Small intestine (tissue), 7 donors: Measurements from ENCODE around the gene DNAJC4. TPM values are rescaled to one million over a fixed set of nuclear protein-coding genes. Genes with fewer than 3 reads are reported as not detected.

Experiments
- DNase-seq, 2 donors: peaks; one replicate each; pipeline versions ENCODE4 v3.0.0 to v3.0.0-alpha.2; 2013
- FAIRE-seq: peaks from 2 replicates; lab custom pipeline; 2012; peaks lifted over from hg19 to GRCh38; lab: Jason Lieb, UNC
- H3K27ac ChIP-seq, 3 donors: one replicate each; pipeline ENCODE4 v1.5.1; 2013; ENCODE audit warnings: low read length in 2 of 3, mild to moderate bottlenecking in 2 of 3, control low read depth in 1 of 3, inconsistent platforms in 1 of 3, low read depth in 1 of 3, moderate library complexity in 1 of 3
- H3K27me3 ChIP-seq, 3 donors: one replicate each; pipeline ENCODE4 v1.6.1; 2013; ENCODE audit warnings: low read length in 3 of 3, inconsistent platforms in 1 of 3; ENCODE audit not compliant: control insufficient read depth in 3 of 3, insufficient read depth in 3 of 3
- H3K36me3 ChIP-seq, 3 donors: one replicate each; pipeline ENCODE4 v1.6.1; 2013; ENCODE audit warnings: low read length in 3 of 3, inconsistent platforms in 1 of 3, low read depth in 1 of 3, mild to moderate bottlenecking in 1 of 3, moderate library complexity in 1 of 3; ENCODE audit not compliant: control insufficient read depth in 3 of 3, insufficient read depth in 2 of 3
- H3K4me1 ChIP-seq, 3 donors: one replicate each; pipeline ENCODE4 v1.6.1; 2013; ENCODE audit warnings: low read length in 2 of 3, inconsistent platforms in 1 of 3, low read depth in 1 of 3, mild to moderate bottlenecking in 1 of 3, moderate library complexity in 1 of 3; ENCODE audit not compliant: control insufficient read depth in 3 of 3, insufficient read depth in 2 of 3
- H3K4me3 ChIP-seq, 3 donors: one replicate each; pipeline ENCODE4 v1.5.1; 2013; ENCODE audit warnings: low read length in 3 of 3, control low read depth in 1 of 3, inconsistent platforms in 1 of 3, low read depth in 1 of 3, mild to moderate bottlenecking in 1 of 3, moderate library complexity in 1 of 3
- H3K9me3 ChIP-seq, 2 donors: one replicate each; pipeline ENCODE4 v1.6.1; 2013; ENCODE audit warnings: low read depth in 1 of 2, low read length in 1 of 2; ENCODE audit not compliant: control insufficient read depth in 2 of 2, insufficient read depth in 1 of 2
- WGBS, 3 donors: extraction: QIAGEN DNeasy Blood & Tissue Kit; methylation state at CpG; one replicate each; pipeline ENCODE4 v1.1.7; 2013; 5-methylcytosine and 5-hydroxymethylcytosine counted together
- polyA plus RNA-seq, 4 donors: library from polyadenylated mRNA; stranded (reverse) in 3 of 4; unstranded in 1 of 4; fragments of 200-250 nt in 3 of 4; fragments of 120-200 nt in 1 of 4; gene quantifications; one replicate each; pipeline versions ENCODE4 v1.2.1 to v1.2.3, GENCODE V29; 2013
- donor health status: healthy with polysubstance abuse.
- donor health status: control.
- donor health status: control.
- donor health status: Bipolar disorder and iron deficiency.
- donor health status: healthy.

Gene DNAJC4
- polyA plus RNA-seq, 4 donors, result 50.6 to 164 (median 93.6) TPM

GRCh38 chr11:64229744-64230170 is 591 bp upstream of the DNAJC4 start:
- FAIRE-seq, result no peak
- DNase-seq, result peak in 1 of 2 donors; percentile 57
- Histone ChIP-seq H3K27ac (peak overlapping the region; percentile 58 to 97 (median 86)), H3K36me3 (peaks cover 0 to 10% (median 0%) of the 10 kb centered on the region in 3 donors), H3K4me3 (peak overlapping the region; percentile 51 to 81 (median 73)), H3K9me3 (no peaks in the 10 kb centered on the region), H3K4me1 (peaks cover 0 to 50% (median 3%) of the 10 kb centered on the region in 3 donors), H3K27me3 (no peaks in the 10 kb centered on the region)
- WGBS, 3 donors, result 25 to 33% (median 29%) methylated on average over 13 of the region's 13 CpGs

- H3K4me3 ChIP-seq, result peak overlapping the region; percentile 73 to 81 (median 78)
- H3K27ac ChIP-seq, result peak overlapping the region; percentile 83 to 97 (median 86)
- peaks cover 0 to 53% (median 2%) of the 10 kb centered on the region in 3 donors for H3K4me1 ChIP-seq
- 5 to 7% (median 6%) methylated on average over 8 of the region's 8 CpGs for WGBS, 3 donors
- H3K27me3 ChIP-seq, result no peaks in the 10 kb centered on the region
- peaks cover 0 to 17% (median 0%) of the 10 kb centered on the region in 3 donors for H3K36me3 ChIP-seq
- H3K9me3 ChIP-seq, result no peaks in the 10 kb centered on the region
- FAIRE-seq, result no peak
- DNase-seq, result no peak
Observed at GRCh38 chr11:64230985-64231365, 627 bp downstream of the DNAJC4 start.

GRCh38 chr11:64231546-64231945 is 1.2 kb downstream of the DNAJC4 start:
- FAIRE-seq (no peak), DNase-seq (no peak)
- Histone ChIP-seq H3K27me3 (no peaks in the 10 kb centered on the region), H3K9me3 (no peaks in the 10 kb centered on the region), H3K4me3 (no peak overlapping the region), H3K36me3 (peaks cover 0 to 21% (median 0%) of the 10 kb centered on the region in 3 donors), H3K27ac (no peak overlapping the region), H3K4me1 (peaks cover 0 to 55% (median 2%) of the 10 kb centered on the region in 3 donors)
- WGBS, 3 donors, result 60 to 86% (median 74%) methylated on average over 7 of the region's 7 CpGs

GRCh38 chr11:64232182-64232966 is 2.0 kb downstream of the DNAJC4 start:
- no peaks in the 10 kb centered on the region for H3K9me3 ChIP-seq
- H3K4me3 ChIP-seq, result no peak overlapping the region
- peaks cover 0 to 27% (median 0%) of the 10 kb centered on the region in 3 donors for H3K36me3 ChIP-seq
- FAIRE-seq (no peak), DNase-seq (no peak)
- no peak overlapping the region for H3K27ac ChIP-seq
- H3K27me3 ChIP-seq, result no peaks in the 10 kb centered on the region
- 78 to 85% (median 82%) methylated on average over 14 to 15 of the region's 15 CpGs for WGBS, 3 donors
- peaks cover 0 to 51% (median 2%) of the 10 kb centered on the region in 3 donors for H3K4me1 ChIP-seq

- DNase-seq (no peak), FAIRE-seq (no peak)
- Histone ChIP-seq H3K4me1 (peaks cover 0 to 54% (median 2%) of the 10 kb centered on the region in 3 donors), H3K27ac (no peak overlapping the region), H3K27me3 (no peaks in the 10 kb centered on the region), H3K9me3 (no peaks in the 10 kb centered on the region), H3K4me3 (no peak overlapping the region), H3K36me3 (peaks cover 0 to 33% (median 0%) of the 10 kb centered on the region in 3 donors)
- WGBS, 3 donors, result 86 to 88% (median 88%) methylated on average over 8 of the region's 8 CpGs
Observed at GRCh38 chr11:64232967-64233315, 2.6 kb downstream of the DNAJC4 start.

- peak within 1 kb of the TSS; percentile 61 to 82 (median 74) for H3K4me3 ChIP-seq
- no peaks in the 10 kb centered on the region for H3K9me3 ChIP-seq
- peak; percentile 63 to 80 for DNase-seq
- no peak for FAIRE-seq
- no peaks in the 10 kb centered on the region for H3K27me3 ChIP-seq
- H3K27ac ChIP-seq, result peak within 1 kb of the TSS; percentile 33 to 81 (median 39)
- WGBS, 3 donors, result 3 to 7% (median 5%) methylated on average over 17 to 62 of the region's 62 CpGs
- peaks cover 0 to 44% (median 0%) of the 10 kb centered on the region in 3 donors for H3K36me3 ChIP-seq
- peaks cover 0 to 56% (median 2%) of the 10 kb centered on the region in 3 donors for H3K4me1 ChIP-seq
Observed at GRCh38 chr11:64233913-64234586, 3.7 kb downstream of the DNAJC4 start, which contains the start of gene VEGFB. Gene VEGFB, plus strand, starts transcription at chr11:64234584. Its CDS starts 250 bp downstream, at chr11:64234834.

GRCh38 chr11:64234647-64235379 is 4.5 kb downstream of the DNAJC4 start:
- Histone ChIP-seq H3K4me3 (peak overlapping the region; percentile 61 to 82 (median 68)), H3K9me3 (no peaks in the 10 kb centered on the region), H3K36me3 (peaks cover 0 to 49% (median 0%) of the 10 kb centered on the region in 3 donors), H3K4me1 (peaks cover 0 to 51% (median 0%) of the 10 kb centered on the region in 3 donors), H3K27me3 (no peaks in the 10 kb centered on the region), H3K27ac (peak overlapping the region in 2 of 3 donors; percentile 33 to 59)
- WGBS, 3 donors, result 1 to 2% (median 1%) methylated on average over 28 to 80 of the region's 80 CpGs
- DNase-seq (peak; percentile 68 to 84), FAIRE-seq (no peak)
